Islet precursor cell (in vitro differentiated cells): ENCODE measurements around the gene GCLC.

Source experiments
- DNase-seq: peaks from one replicate; pipeline ENCODE4 v3.0.0-alpha.2; 2018

GCLC gene

GRCh38 chr6:53523511-53524454, 21.1 kb downstream of the GCLC start:
- no peak for DNase-seq

- DNase-seq = no peak
Measured at GRCh38 chr6:53520320-53520928, 24.5 kb downstream of the GCLC start.

GRCh38 chr6:53518862-53519261, 26.0 kb downstream of the GCLC start:
- no peak for DNase-seq

GRCh38 chr6:53517021-53517420, 27.9 kb downstream of the GCLC start:
- DNase-seq = no peak

- no peak for DNase-seq
Measured at GRCh38 chr6:53514677-53515076, 30.2 kb downstream of the GCLC start.

- DNase-seq = no peak
Measured at GRCh38 chr6:53513519-53513966, 31.4 kb downstream of the GCLC start.

GRCh38 chr6:53513056-53513455, 31.8 kb downstream of the GCLC start:
- DNase-seq = no peak

GRCh38 chr6:53512626-53513025, 32.3 kb downstream of the GCLC start:
- no peak for DNase-seq

- DNase-seq = no peak
Measured at GRCh38 chr6:53510746-53511145, 34.2 kb downstream of the GCLC start.

GRCh38 chr6:53506872-53507271, 38.0 kb downstream of the GCLC start:
- DNase-seq = no peak

GRCh38 chr6:53504512-53504911, 40.4 kb downstream of the GCLC start:
- no peak for DNase-seq

- DNase-seq = no peak
Measured at GRCh38 chr6:53503060-53503459, 41.8 kb downstream of the GCLC start.

GRCh38 chr6:53501432-53501831, 43.5 kb downstream of the GCLC start:
- no peak for DNase-seq

- no peak for DNase-seq
Measured at GRCh38 chr6:53500095-53500494, 44.8 kb downstream of the GCLC start.

- no peak for DNase-seq
Measured at GRCh38 chr6:53499094-53499493, 45.8 kb downstream of the GCLC start.

GRCh38 chr6:53498649-53499048, 46.3 kb downstream of the GCLC start:
- DNase-seq = no peak

- DNase-seq = no peak
Measured at GRCh38 chr6:53497905-53498304, 47.0 kb downstream of the GCLC start.

GRCh38 chr6:53496797-53497375, 48.0 kb downstream of the GCLC start:
- DNase-seq = peak; percentile 88

GRCh38 chr6:53495506-53496499, 49.1 kb downstream of the GCLC start:
- DNase-seq = no peak

- DNase-seq = no peak
Measured at GRCh38 chr6:53494076-53494475, 50.8 kb downstream of the GCLC start.

GRCh38 chr6:53493635-53494025, 51.3 kb downstream of the GCLC start:
- DNase-seq = no peak

- DNase-seq = peak; percentile 71
Measured at GRCh38 chr6:53492860-53493634, 51.9 kb downstream of the GCLC start.
